CD14-positive monocyte (primary cell): ENCODE data around the gene ZNF716. TPM values are rescaled to one million over a fixed set of nuclear protein-coding genes. Genes with fewer than 3 reads are reported as not detected.

Source experiments
- DNase-seq, 3 donors: peaks; one replicate each; pipeline ENCODE4 v3.0.0-alpha.2; 2011 to 2022
- H2AFZ ChIP-seq: 2 replicates; pipeline ENCODE4 v1.6.0; 2012; ENCODE audit warnings: mild to moderate bottlenecking, low read depth, low read length, inconsistent platforms; ENCODE audit not compliant: insufficient read depth, poor library complexity, severe bottlenecking
- H3K27ac ChIP-seq, 2 donors: 1 replicate in 1 of 2; 2 replicates in 1 of 2; pipeline ENCODE4 v1.5.1; 2012 to 2013; ENCODE audit warnings: low read length in 2 of 2, control low read depth in 1 of 2, inconsistent platforms in 1 of 2, low read depth in 1 of 2, mild to moderate bottlenecking in 1 of 2
- H3K27me3 ChIP-seq, 2 donors: one replicate each; pipeline versions ENCODE4 v1.6.0 to v1.6.1; 2011 to 2013; ENCODE audit warnings: low read length in 2 of 2; ENCODE audit not compliant: control insufficient read depth in 2 of 2, insufficient read depth in 2 of 2
- H3K36me3 ChIP-seq, 2 donors: replicated peaks in 1 of 2; 1 replicate in 1 of 2; 2 replicates in 1 of 2; pipeline versions ENCODE4 v1.5.1 to v1.6.1; 2012 to 2013; ENCODE audit warnings: low read length in 2 of 2, control low read depth in 1 of 2, inconsistent platforms in 1 of 2, mild to moderate bottlenecking in 1 of 2; ENCODE audit not compliant: insufficient read depth in 2 of 2, control insufficient read depth in 1 of 2
- H3K4me1 ChIP-seq, 2 donors: 1 replicate in 1 of 2; 2 replicates in 1 of 2; pipeline versions ENCODE4 v1.5.1 to v1.6.1; 2012 to 2013; ENCODE audit warnings: low read length in 2 of 2, control low read depth in 1 of 2, inconsistent platforms in 1 of 2, mild to moderate bottlenecking in 1 of 2, moderate library complexity in 1 of 2; ENCODE audit not compliant: insufficient read depth in 2 of 2, control insufficient read depth in 1 of 2
- H3K4me2 ChIP-seq: replicated peaks from 2 replicates; pipeline ENCODE3; 2012; ENCODE audit warnings: low read length, moderate library complexity, mild to moderate bottlenecking; ENCODE audit not compliant: poor library complexity, severe bottlenecking; ENCODE audit errors: extremely low read depth
- H3K4me3 ChIP-seq, 3 experiments: fragments of 200-600 bp in 1 of 3; sonication (generic) in 1 of 3; replicated peaks in 1 of 3; 1 replicate in 2 of 3; 2 replicates in 1 of 3; pipeline ENCODE4 v1.5.1; 2011 to 2013; ENCODE audit warnings: low read length in 3 of 3, mild to moderate bottlenecking in 3 of 3, control low read depth in 2 of 3, low read depth in 2 of 3, inconsistent platforms in 1 of 3, moderate library complexity in 1 of 3
- H3K79me2 ChIP-seq: 2 replicates; pipeline ENCODE4 v1.6.0; 2012; ENCODE audit warnings: mild to moderate bottlenecking, control low read depth, inconsistent platforms, low read length, moderate library complexity; ENCODE audit not compliant: insufficient read depth
- H3K9ac ChIP-seq: 2 replicates; pipeline ENCODE4 v1.6.0; 2017; ENCODE audit warnings: low read length, mild to moderate bottlenecking; ENCODE audit not compliant: insufficient read depth, poor library complexity, severe bottlenecking
- H3K9me3 ChIP-seq, 2 donors: replicated peaks in 1 of 2; 1 replicate in 1 of 2; 2 replicates in 1 of 2; pipeline versions ENCODE4 v1.5.1 to v1.6.1; 2012 to 2013; ENCODE audit warnings: low read length in 2 of 2, control low read depth in 1 of 2; ENCODE audit not compliant: control insufficient read depth in 1 of 2, insufficient read depth in 1 of 2
- H4K20me1 ChIP-seq: 2 replicates; pipeline ENCODE4 v1.6.0; 2012; ENCODE audit warnings: mild to moderate bottlenecking, low read length, control low read depth, moderate library complexity; ENCODE audit not compliant: insufficient read depth
- H3K27ac Mint-ChIP-seq, 7 donors: one replicate each; pipeline ENCODE4 v1.8.0; 2020; ENCODE audit warnings: mild to moderate bottlenecking in 7 of 7, mixed read lengths in 7 of 7, moderate library complexity in 6 of 7, inconsistent platforms in 2 of 7
- H3K27me3 Mint-ChIP-seq, 3 donors: one replicate each; pipeline ENCODE4 v1.8.0; 2021 to 2022; ENCODE audit warnings: low read depth in 3 of 3, mild to moderate bottlenecking in 3 of 3, mixed read lengths in 3 of 3, moderate library complexity in 3 of 3, inconsistent platforms in 1 of 3
- H3K36me3 Mint-ChIP-seq, 2 donors: one replicate each; pipeline ENCODE4 v1.8.0; 2020; ENCODE audit warnings: mixed read lengths in 2 of 2, inconsistent platforms in 1 of 2, mild to moderate bottlenecking in 1 of 2
- H3K4me1 Mint-ChIP-seq: one replicate; pipeline ENCODE4 v1.8.0; 2020; ENCODE audit warnings: mild to moderate bottlenecking, mixed read lengths
- H3K4me3 Mint-ChIP-seq, 2 donors: one replicate each; pipeline ENCODE4 v1.8.0; 2020; ENCODE audit warnings: mild to moderate bottlenecking in 2 of 2, mixed read lengths in 2 of 2, moderate library complexity in 1 of 2
- H3K9me3 Mint-ChIP-seq, 7 donors: one replicate each; pipeline ENCODE4 v1.8.0; 2020 to 2022; ENCODE audit warnings: mixed read lengths in 7 of 7, mild to moderate bottlenecking in 6 of 7, moderate library complexity in 6 of 7, inconsistent platforms in 2 of 7
- CTCF ChIP-seq: fragments of 200-600 bp; IDR thresholded peaks from one replicate; pipeline ENCODE4 v1.8.0; 2022; ENCODE audit warnings: antibody characterized with exemption, mild to moderate bottlenecking
- WGBS: methylation state at CpG from one replicate; pipeline ENCODE4 v1.1.5; 2013; ENCODE audit warnings: missing lambda C conversion rate; ENCODE audit not compliant: insufficient coverage; 5-methylcytosine and 5-hydroxymethylcytosine counted together
- intact Hi-C, 2 donors: fragments of 100-400 bp; cut with micrococcal nuclease; formaldehyde crosslinking; loops; one replicate each; pipeline versions ENCODE4 v1.15.0 to v1.15.1; 2023
- polyA plus RNA-seq, 3 donors: library from polyadenylated mRNA; depleted of rRNA in 1 of 3; unstranded in 2 of 3; stranded (reverse) in 1 of 3; fragments of 300-500 nt in 2 of 3; fragments of >200 nt in 1 of 3; fragmentation: Illumina TruSeq in 2 of 3; gene quantifications; 1 replicate in 2 of 3; 2 replicates in 1 of 3; pipeline ENCODE4 v1.2.3, GENCODE V29; 2012 to 2021

ZNF716 gene
- polyA plus RNA-seq, 3 donors = not detected

- H3K9me3 Mint-ChIP-seq = peaks cover 15 to 56% (median 32%) of the 10 kb centered on the region in 7 donors
- H3K4me3 ChIP-seq = no peak overlapping the region
- peaks cover 0 to 2% (median 0%) of the 10 kb centered on the region in 3 donors for H3K27me3 Mint-ChIP-seq
- no peaks in the 10 kb centered on the region for H4K20me1 ChIP-seq
- H3K27ac ChIP-seq = no peak overlapping the region
- no peaks in the 10 kb centered on the region for H3K36me3 ChIP-seq
- no peaks in the 10 kb centered on the region for H3K4me1 Mint-ChIP-seq
- no peak for TF ChIP-seq CTCF
- WGBS = 49% methylated on average over 89 of the region's 89 CpGs
- H3K4me2 ChIP-seq = no peak overlapping the region
- no peak overlapping the region for H2AFZ ChIP-seq
- H3K36me3 Mint-ChIP-seq = no peaks in the 10 kb centered on the region
- no peaks in the 10 kb centered on the region for H3K27me3 ChIP-seq
- no peak overlapping the region for H3K27ac Mint-ChIP-seq
- H3K4me3 Mint-ChIP-seq = no peak overlapping the region
- H3K79me2 ChIP-seq = no peaks in the 10 kb centered on the region
- intact Hi-C loops = no loop called here
- peaks cover 53 to 57% of the 10 kb centered on the region in 2 donors for H3K9me3 ChIP-seq
- no peak overlapping the region for H3K9ac ChIP-seq
- no peak for DNase-seq
- H3K4me1 ChIP-seq = no peaks in the 10 kb centered on the region
These were observed 25.3 kb upstream of the ZNF716 start for GRCh38 chr7:57424515-57425238.

- WGBS = 71% methylated on average over 38 of the region's 39 CpGs
- H2AFZ ChIP-seq = no peak overlapping the region
- TF ChIP-seq CTCF = no peak
- intact Hi-C loops = no loop called here
- H3K9me3 ChIP-seq = peaks cover 55 to 60% of the 10 kb centered on the region in 2 donors
- Mint-ChIP-seq H3K36me3 (no peaks in the 10 kb centered on the region), H3K27me3 (peaks cover 0 to 2% (median 0%) of the 10 kb centered on the region in 3 donors), H3K27ac (no peak overlapping the region), H3K9me3 (peaks cover 18 to 59% (median 35%) of the 10 kb centered on the region in 7 donors), H3K4me1 (no peaks in the 10 kb centered on the region), H3K4me3 (no peak overlapping the region)
- no peak overlapping the region for H3K4me2 ChIP-seq
- H3K4me3 ChIP-seq = no peak overlapping the region
- no peaks in the 10 kb centered on the region for H3K79me2 ChIP-seq
- no peaks in the 10 kb centered on the region for H4K20me1 ChIP-seq
- H3K4me1 ChIP-seq = no peaks in the 10 kb centered on the region
- DNase-seq = no peak
- no peaks in the 10 kb centered on the region for H3K27me3 ChIP-seq
- H3K27ac ChIP-seq = no peak overlapping the region
- H3K36me3 ChIP-seq = no peaks in the 10 kb centered on the region
- H3K9ac ChIP-seq = no peak overlapping the region
These were observed 24.6 kb upstream of the ZNF716 start for GRCh38 chr7:57425239-57425944.
